Measurements from ENCODE around the gene TMSB4Y.

The TMSB4Y gene

DNA sequence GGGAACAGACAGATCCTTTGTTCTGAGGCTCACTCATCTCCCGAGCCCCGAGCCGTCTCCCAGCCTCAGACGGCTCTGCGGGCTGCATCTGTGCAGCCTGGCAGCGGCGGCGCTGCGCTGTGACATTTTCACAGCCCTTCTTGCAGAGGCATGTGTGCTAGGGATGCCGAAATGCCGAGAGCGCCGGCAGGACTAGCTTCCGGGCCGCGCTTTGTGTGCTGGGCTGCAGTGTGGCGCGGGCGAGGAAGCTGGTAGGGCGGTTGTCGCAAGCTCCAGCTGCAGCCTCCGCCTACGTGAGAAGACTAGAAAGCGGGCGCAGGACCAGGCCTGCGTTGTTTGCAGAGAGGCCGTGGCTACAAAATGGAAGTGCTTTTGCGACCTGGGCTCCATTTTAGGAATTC, at the start of gene TMSB4Y:
TSS of gene TMSB4Y (plus strand) at position 332 of the 401 bp plus-strand sequence.
- no peak for DNase-seq

DNA sequence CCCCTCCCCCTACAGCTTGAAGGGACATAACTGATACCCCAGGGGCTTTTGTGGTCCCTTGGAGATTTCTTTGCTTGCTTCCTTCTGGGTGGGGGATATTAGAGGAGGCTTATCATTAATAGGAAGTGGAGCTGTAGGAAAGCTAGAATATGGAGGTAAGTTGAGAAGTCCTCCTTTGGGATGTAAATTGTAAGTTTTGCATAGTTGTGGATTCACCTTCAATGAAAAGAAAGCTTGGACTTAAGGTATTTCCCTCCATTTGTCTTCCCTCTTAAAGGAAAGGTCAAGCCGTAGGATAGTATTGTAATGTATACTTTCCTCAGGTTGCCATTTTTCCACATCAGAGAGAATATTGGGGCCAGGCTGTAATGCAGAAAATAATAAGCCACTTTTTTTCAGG, 39.5 kb upstream of the TMSB4Y start:
- DNase-seq, result no peak

DNA sequence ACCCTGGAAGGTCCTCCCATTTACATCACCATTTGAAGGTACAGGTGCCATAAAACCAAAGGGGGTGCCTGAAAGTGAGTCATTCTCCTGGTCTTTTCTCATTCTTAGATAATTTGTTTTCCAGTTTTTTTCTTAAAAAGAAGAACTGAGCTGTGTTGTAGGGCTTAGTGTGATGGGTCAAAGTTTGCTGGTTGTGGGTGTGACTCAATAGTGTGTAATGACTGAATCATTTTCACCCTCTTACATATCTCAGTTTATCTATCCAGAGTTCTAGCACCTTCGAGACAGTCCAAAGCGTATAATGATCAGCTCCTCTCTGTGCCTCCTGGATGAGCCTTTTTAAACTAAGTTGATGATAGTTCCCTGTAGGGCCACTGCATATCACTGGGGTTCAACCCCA, 32.6 kb upstream of the TMSB4Y start:
- no peak for DNase-seq

DNA sequence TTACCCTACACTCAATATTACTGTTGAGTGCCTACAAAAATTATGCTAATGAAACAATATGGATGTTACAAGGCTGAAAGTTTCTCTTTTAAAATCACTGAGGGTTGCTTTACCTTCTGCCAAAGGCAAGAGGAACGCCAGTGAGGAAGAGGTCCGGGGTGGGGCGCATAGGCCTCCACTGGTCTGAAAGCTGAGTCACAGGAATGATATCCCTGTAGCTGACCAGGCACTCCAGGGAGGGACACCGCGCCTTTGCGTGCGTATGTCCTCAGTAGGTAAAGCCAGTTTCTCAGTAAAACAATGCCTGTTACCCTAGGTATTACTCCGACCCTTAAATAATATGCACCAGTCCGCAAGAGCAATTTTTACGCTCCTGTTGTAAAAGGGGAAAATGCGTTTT, 1.4 kb upstream of the TMSB4Y start:
- no peak for DNase-seq

DNA sequence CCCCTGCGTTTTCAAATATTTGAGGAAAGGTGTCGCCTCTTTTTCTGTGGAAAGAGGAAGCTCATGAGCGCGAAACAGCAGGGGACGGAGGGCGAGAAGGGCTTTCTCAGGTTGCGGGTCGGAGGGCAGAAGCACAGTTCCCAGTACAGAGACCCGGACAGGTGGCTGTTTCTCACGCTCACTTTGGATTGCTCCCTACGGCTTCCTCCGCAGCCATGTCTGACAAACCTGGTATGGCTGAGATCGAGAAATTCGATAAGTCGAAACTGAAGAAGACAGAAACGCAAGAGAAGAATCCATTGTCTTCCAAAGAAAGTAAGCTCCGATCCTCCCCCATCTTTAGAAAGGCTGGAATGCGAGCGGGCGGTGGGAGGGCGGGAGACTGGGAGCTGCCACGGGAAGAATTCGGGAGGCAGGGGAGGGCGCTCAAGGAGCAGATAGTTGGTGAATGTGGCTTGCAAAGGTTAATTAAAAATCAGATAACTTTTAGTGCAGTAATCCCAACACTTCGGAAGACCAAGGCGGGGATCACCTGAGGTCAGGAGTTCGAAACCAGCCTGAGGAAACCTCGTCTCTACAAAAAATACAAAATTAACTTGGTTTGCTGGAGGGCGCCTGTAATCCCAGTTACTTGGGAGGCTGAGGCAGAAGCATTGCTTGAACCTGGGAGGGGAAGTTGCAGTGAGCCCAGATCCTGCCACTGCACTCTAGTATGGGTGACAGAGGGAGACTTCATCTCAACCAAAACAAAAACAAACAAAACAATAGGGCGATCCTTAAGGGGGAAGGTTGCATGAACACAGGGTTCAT, 627 bp downstream of the TMSB4Y start:
- no peak for DNase-seq

DNA sequence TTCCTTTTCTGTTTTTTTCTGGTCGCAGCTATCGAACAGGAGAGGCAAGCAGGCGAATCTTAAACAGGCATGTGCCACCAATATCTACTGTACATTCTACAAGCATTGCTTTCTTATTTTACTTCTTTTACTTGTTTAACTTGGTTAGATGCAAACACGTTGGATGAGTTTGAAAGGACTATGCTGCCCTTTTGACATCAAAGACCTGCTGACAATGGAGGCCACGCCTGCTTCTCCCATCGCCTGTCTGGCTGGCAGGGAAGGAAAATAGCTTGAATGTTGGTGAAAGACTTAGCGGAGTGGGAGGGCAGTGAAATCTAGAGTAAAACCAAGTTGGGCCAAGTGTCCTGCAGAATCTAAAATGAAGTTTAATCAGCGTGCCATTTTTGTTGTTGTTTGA, 1.5 kb downstream of the TMSB4Y start:
- DNase-seq, result no peak

DNA sequence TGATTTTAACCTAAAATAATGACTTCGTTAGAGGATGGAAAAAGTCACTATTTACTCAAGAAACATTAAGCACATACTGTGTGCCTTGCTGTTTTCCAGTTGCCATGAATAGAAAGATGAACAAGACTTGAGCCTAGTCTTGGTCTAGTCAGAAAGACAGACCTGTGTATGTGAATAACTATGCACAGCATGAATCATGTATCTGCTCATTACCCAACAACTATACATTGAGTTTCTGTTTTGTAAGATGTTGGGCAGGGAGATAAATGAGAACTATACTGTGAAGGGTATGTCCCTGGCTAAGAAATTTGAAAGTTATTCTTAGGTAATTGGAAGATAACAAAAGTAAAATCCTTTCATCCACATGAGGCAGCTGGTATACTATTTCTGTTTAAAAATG, 4.3 kb downstream of the TMSB4Y start:
- DNase-seq, result no peak

DNA sequence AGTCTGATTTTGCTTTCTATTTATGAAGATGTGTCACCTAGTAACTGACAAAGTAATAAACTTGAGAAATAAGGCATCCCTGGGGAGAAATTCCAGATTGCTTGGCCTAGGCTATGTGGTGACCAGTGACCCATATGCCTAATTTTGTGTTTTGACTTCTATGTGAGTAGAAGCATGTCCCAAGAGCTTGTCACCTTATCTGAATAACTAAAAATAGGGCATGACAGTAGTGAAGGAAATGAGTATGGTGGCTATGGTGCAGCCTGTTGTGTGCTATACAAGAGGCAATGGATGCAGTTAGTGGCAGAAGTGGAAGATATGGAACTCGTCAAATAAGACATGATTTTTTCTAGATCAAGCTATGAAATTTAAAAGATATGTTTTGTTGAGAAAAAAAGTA, 15.3 kb downstream of the TMSB4Y start:
- no peak for DNase-seq

DNA sequence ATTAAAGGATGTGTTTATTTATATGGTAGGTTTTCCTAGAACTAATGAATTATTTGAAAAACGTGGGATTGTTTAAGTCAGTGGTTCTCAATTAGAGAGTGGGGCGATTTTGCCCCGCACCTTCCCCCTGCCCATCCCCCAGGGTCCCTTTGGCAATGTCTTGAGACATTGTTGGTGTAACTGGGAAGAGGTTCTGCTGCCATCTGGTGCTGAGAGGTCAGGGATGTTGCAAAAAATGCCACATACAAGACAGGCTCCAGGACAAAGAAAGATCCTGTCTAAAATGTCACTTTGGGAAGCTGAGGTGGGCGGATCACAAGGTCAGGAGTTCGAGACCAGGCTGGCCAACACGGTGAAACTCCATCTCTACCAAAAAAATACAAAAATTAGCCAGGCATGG, 25.8 kb downstream of the TMSB4Y start:
- no peak for DNase-seq

DNA sequence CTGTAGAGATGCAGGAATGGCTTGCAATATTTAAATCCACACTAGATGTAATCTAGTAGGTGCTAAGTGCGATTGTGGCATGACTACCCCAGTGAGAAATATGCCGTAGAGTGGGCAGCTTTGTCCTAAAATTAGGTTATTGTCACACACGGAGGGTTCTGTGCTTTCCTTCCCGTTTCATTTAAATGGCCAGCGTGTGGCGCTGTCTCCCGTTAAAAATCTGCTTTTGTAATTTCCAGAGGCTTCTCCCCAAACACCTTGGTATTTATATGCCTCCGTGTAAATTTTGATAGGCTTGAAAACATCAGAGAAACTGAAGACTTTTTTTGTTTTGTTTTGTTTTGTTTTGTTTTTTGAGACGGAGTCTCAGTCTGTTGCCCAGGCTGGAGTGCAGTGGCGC, 34.9 kb downstream of the TMSB4Y start:
- no peak for DNase-seq

DNA sequence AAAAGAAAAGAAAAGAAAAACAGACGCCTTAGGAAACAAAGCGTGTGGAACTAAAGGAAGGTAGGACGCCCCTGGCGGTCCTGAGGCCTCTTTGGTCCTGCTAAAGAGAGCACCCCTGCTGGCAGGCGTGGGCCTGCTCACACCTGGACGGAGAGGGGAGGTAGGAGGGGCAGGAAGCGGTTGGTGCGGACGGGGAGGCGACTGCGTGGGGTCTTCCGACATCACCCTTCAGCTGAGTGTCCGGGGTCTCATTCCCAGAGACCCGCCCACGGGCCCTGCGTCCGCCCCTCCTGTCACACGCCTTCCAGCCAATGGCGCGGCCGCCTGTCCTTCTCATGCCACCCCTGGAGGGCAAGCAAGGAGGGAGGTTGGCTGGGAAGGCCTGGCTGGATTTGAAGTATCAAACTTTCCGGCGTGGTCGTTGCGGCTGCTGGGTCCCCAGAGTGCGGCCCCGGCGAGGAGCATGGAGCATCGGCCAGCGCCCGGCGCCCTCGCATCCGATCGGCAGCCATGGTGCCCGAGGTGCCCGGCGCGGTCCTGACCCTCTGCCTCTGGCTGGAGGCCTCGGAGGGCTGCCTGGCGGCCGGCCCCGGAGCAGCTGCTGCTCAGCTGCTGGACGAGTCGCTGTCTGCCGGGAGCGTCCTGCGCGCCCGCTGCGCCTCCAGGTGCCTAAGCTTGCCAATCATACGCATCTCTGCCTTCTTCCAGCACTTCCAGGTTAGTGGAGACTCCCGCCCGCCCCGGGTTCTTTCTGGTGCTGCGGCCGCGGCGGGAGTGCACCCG, 47.8 kb downstream of the TMSB4Y start:
- no peak for DNase-seq

DNA sequence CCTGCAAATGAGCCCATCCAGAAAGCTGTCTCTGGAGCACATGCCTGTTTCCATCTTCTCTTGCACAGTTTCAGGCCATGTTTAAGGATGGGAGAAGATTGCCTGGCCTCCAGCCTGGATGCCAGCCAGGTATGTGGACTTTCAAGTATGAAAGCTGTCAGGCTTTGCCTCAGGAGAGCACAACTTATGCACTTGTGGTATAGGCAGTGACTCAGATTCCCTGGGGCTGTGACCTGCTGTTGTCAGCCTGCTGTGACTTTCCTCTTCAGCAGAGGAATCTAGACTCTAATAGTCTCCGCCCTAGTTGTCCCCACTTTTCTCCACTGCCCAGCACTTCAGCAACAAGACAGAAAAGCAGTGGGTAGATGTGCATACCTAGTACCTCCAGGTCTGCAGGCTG, 51.0 kb downstream of the TMSB4Y start:
- no peak for DNase-seq

Measured in activated CD4-positive, alpha-beta T cell treated with anti-CD3 and anti-CD28 coated beads, Interleukin-10, Interleukin-2, amounts not matched to agents 100 ng/mL and 50 ng/mL, durations not matched to agents 16 hours and 8 hours (primary cell).